ENCODE results near the gene TMED6. TPM values are rescaled to one million over a fixed set of nuclear protein-coding genes. Genes with fewer than 3 reads are reported as not detected.

The TMED6 gene
- total and polyA plus RNA-seq, 12 donors = 0.32 to 0.41 (median 0.37) TPM; not detected in 7

- H3K27me3 ChIP-seq = no peaks in the 10 kb centered on the region
- 81 to 93% methylated on average over 1 of the region's 1 CpG for WGBS, 2 donors
- H3K4me1 ChIP-seq = peaks cover 0 to 37% (median 22%) of the 10 kb centered on the region in 9 donors
- no peak for ATAC-seq
- no peak for TF ChIP-seq CTCF (IDR thresholded peaks at IDR 0.05)
- peaks cover 0 to 32% (median 13%) of the 10 kb centered on the region in 9 donors for H3K36me3 ChIP-seq
- peak overlapping the region in 3 of 10 donors; percentile 90 to 95 (median 90) for H3K27ac ChIP-seq
- no peak for DNase-seq
- peak overlapping the region in 6 of 10 donors; percentile 73 to 84 (median 80) for H3K4me3 ChIP-seq
- no peaks in the 10 kb centered on the region for H3K9me3 ChIP-seq
- intact Hi-C loops (cut with DNase I) = loop anchor here in 1 of 10 donors (5.0 kb wide), 1 partner anchor 371 kb away; no protein-coding TSS in a partner anchor
Observed at GRCh38 chr16:69386596-69386995, 35.0 kb upstream of the TMED6 start.

GRCh38 chr16:69384974-69385373 is 33.4 kb upstream of the TMED6 start:
- TF ChIP-seq CTCF (IDR thresholded peaks at IDR 0.05) = no peak
- ATAC-seq (no peak), DNase-seq (no peak)
- Histone ChIP-seq H3K36me3 (peaks cover 0 to 48% (median 23%) of the 10 kb centered on the region in 9 donors), H3K27ac (peak overlapping the region in 9 of 10 donors; percentile 83 to 96 (median 90)), H3K4me3 (peak overlapping the region; percentile 55 to 84 (median 78)), H3K9me3 (no peaks in the 10 kb centered on the region), H3K27me3 (no peaks in the 10 kb centered on the region), H3K4me1 (peaks cover 0 to 44% (median 24%) of the 10 kb centered on the region in 9 donors)
- 2 to 5% methylated on average over 6 of the region's 6 CpGs for WGBS, 2 donors
- intact Hi-C loops (cut with DNase I) = loop anchor here in 1 of 10 donors (5.0 kb wide), 1 partner anchor 372 kb away; no protein-coding TSS in a partner anchor

GRCh38 chr16:69382421-69382820 is 30.8 kb upstream of the TMED6 start:
- TF ChIP-seq CTCF (IDR thresholded peaks at IDR 0.05) = no peak
- Histone ChIP-seq H3K4me1 (peaks cover 0 to 47% (median 24%) of the 10 kb centered on the region in 9 donors), H3K9me3 (no peaks in the 10 kb centered on the region), H3K36me3 (peaks cover 0 to 74% (median 45%) of the 10 kb centered on the region in 9 donors), H3K27ac (no peak overlapping the region), H3K27me3 (no peaks in the 10 kb centered on the region), H3K4me3 (no peak overlapping the region)
- no peak for ATAC-seq
- DNase-seq = no peak
- 98 to 99% methylated on average over 2 of the region's 2 CpGs for WGBS, 2 donors
- intact Hi-C loops (cut with DNase I) = no loop called here

- intact Hi-C loops (cut with DNase I) = no loop called here
- no peak for ATAC-seq
- H3K36me3 ChIP-seq = peaks cover 0 to 81% (median 50%) of the 10 kb centered on the region in 9 donors
- peaks cover 0 to 43% (median 23%) of the 10 kb centered on the region in 9 donors for H3K4me1 ChIP-seq
- H3K9me3 ChIP-seq = no peaks in the 10 kb centered on the region
- H3K4me3 ChIP-seq = no peak overlapping the region
- no peak for DNase-seq
- WGBS, 2 donors = 40 to 63% methylated on average over 2 of the region's 2 CpGs
- H3K27ac ChIP-seq = peak overlapping the region in 3 of 10 donors; percentile 3 to 23 (median 3)
- TF ChIP-seq CTCF (IDR thresholded peaks at IDR 0.05) = no peak
- no peaks in the 10 kb centered on the region for H3K27me3 ChIP-seq
Observed at GRCh38 chr16:69381231-69381630, 29.6 kb upstream of the TMED6 start.
